HCT116 (cell line): ENCODE data around the gene TNC. TPM values are rescaled to one million over a fixed set of nuclear protein-coding genes. Genes with fewer than 3 reads are reported as not detected.

Source experiments
- ATAC-seq: fragments of 200-7000 bp; cut with Tn5 transposase; 2 replicates; pipeline ENCODE4 v1.9.1; 2020; ENCODE audit warnings: mild to moderate bottlenecking, moderate library complexity
- BruUV-seq: library from RNA; stranded (reverse); fragments of 400-500 nt; replicated peaks from 2 replicates; lab custom pipeline; 2021; lab: Mats Ljungman, UMichigan
- CTCF ChIA-PET: fragments of 300-600 bp; sonication (Branson Sonifier 250); formaldehyde crosslinking; loops from one replicate; lab custom pipeline; 2021; ENCODE audit warnings: antibody characterized with exemption; lab: Charles Lee
- POLR2A ChIA-PET: fragments of 300-600, 350-600 bp; sonication (Branson Sonifier 250); formaldehyde crosslinking; loops from one replicate; lab custom pipeline; 2021; ENCODE audit warnings: antibody characterized with exemption; lab: Charles Lee
- RAD21 ChIA-PET, 2 experiments: fragments of 300-600 bp; sonication (Branson Sonifier 250); formaldehyde crosslinking; loops; one replicate each; lab custom pipeline; 2023; ENCODE audit warnings: low total read pairs in 2 of 2; ENCODE audit not compliant: uncharacterized antibody in 2 of 2, unreplicated experiment in 2 of 2, low non-redundant PET in 1 of 2; lab: Charles Lee
- DNase-seq: peaks from one replicate; pipeline ENCODE4 v3.0.0-alpha.2; 2010; ENCODE audit warnings: low read depth, low spot score
- H2AFZ ChIP-seq: fragments of 200-600 bp; shearing (Covaris generic), sonication (generic); 2 replicates; pipeline ENCODE4 v1.6.1; 2017; ENCODE audit warnings: low read depth, mixed run types, mixed read lengths, antibody characterized with exemption, low read length; ENCODE audit not compliant: poor library complexity, severe bottlenecking
- H3K27ac ChIP-seq: 2 replicates; pipeline ENCODE4 v1.5.1; 2012; ENCODE audit warnings: low read depth, low read length
- H3K27me3 ChIP-seq: fragments of 200-600 bp; sonication (generic); 2 replicates; pipeline ENCODE4 v1.6.1; 2016; ENCODE audit warnings: mixed run types, low read length, mixed read lengths; ENCODE audit not compliant: insufficient read depth
- H3K36me3 ChIP-seq, 2 experiments: fragments of 200-500 bp in 1 of 2; fragments of 200-600 bp in 1 of 2; sonication (Bioruptor generic) in 1 of 2; sonication (generic) in 1 of 2; 2 replicates each; pipeline versions ENCODE4 v1.5.1 to v1.6.1; 2014 to 2016; ENCODE audit warnings: low read length in 2 of 2, inconsistent platforms in 1 of 2, mixed read lengths in 1 of 2, mixed run types in 1 of 2; ENCODE audit not compliant: insufficient read depth in 2 of 2, control insufficient read depth in 1 of 2
- H3K4me1 ChIP-seq, 2 experiments: fragments of 200-600 bp in 1 of 2; sonication (generic) in 1 of 2; 2 replicates each; pipeline versions ENCODE4 v1.5.1 to v1.6.1; 2012 to 2017; ENCODE audit warnings: low read length in 2 of 2, inconsistent platforms in 1 of 2, mild to moderate bottlenecking in 1 of 2, mixed read lengths in 1 of 2, mixed run types in 1 of 2, moderate library complexity in 1 of 2; ENCODE audit not compliant: insufficient read depth in 2 of 2, control insufficient read depth in 1 of 2
- H3K4me2 ChIP-seq: fragments of 200-600 bp; sonication (generic); 2 replicates; pipeline ENCODE4 v1.6.1; 2017; ENCODE audit warnings: mixed run types, low read length, mixed read lengths
- H3K4me3 ChIP-seq, 2 experiments: fragments of 200-600 bp in 1 of 2; sonication (generic) in 1 of 2; replicated peaks in 1 of 2; 2 replicates each; pipeline ENCODE4 v1.5.1; 2011 to 2016; ENCODE audit warnings: low read length in 2 of 2, control low read depth in 1 of 2, low read depth in 1 of 2, mild to moderate bottlenecking in 1 of 2, mixed read lengths in 1 of 2, mixed run types in 1 of 2
- H3K79me2 ChIP-seq: fragments of 200-600 bp; sonication (generic); 2 replicates; pipeline ENCODE4 v1.6.1; 2017; ENCODE audit warnings: mild to moderate bottlenecking, mixed run types, low read length, moderate library complexity, mixed read lengths; ENCODE audit not compliant: insufficient read depth
- H3K9ac ChIP-seq: fragments of 200-600 bp; sonication (generic); 2 replicates; pipeline ENCODE4 v1.6.1; 2016; ENCODE audit warnings: low read length, mixed read lengths
- H3K9me2 ChIP-seq: fragments of 200-600 bp; sonication (generic), shearing (Covaris generic); 2 replicates; pipeline ENCODE4 v1.6.1; 2017; ENCODE audit warnings: mixed run types, mild to moderate bottlenecking, moderate library complexity; ENCODE audit not compliant: insufficient read depth
- H3K9me3 ChIP-seq, 2 experiments: fragments of 200-500 bp in 1 of 2; fragments of 200-600 bp in 1 of 2; sonication (Bioruptor generic) in 1 of 2; sonication (generic) in 1 of 2; 2 replicates each; pipeline ENCODE4 v1.6.1; 2014 to 2017; ENCODE audit warnings: low read length in 2 of 2, mixed read lengths in 2 of 2, inconsistent platforms in 1 of 2, low read depth in 1 of 2, mild to moderate bottlenecking in 1 of 2, mixed run types in 1 of 2, moderate library complexity in 1 of 2; ENCODE audit not compliant: control insufficient read depth in 1 of 2, insufficient read depth in 1 of 2
- H4K20me1 ChIP-seq: fragments of 200-600 bp; sonication (generic), shearing (Covaris generic); 2 replicates; pipeline ENCODE4 v1.6.1; 2017; ENCODE audit warnings: mixed run types, mild to moderate bottlenecking, moderate library complexity; ENCODE audit not compliant: insufficient read depth
- CBX3 ChIP-seq: IDR thresholded peaks from 2 replicates; pipeline ENCODE4 v1.6.1; 2012; ENCODE audit warnings: low read depth
- CEBPB ChIP-seq: IDR thresholded peaks from 2 replicates; pipeline ENCODE4 v1.6.1; 2012; ENCODE audit warnings: low read depth
- ELF1 ChIP-seq: IDR thresholded peaks from 2 replicates; pipeline ENCODE4 v1.6.1; 2012; ENCODE audit warnings: low read depth, borderline replicate concordance
- FOSL1 ChIP-seq: IDR thresholded peaks from 2 replicates; pipeline ENCODE4 v1.6.1; 2012; ENCODE audit warnings: low read depth
- RAD21 ChIP-seq: IDR thresholded peaks from 2 replicates; pipeline ENCODE4 v1.6.1; 2012; ENCODE audit warnings: low read depth, mild to moderate bottlenecking
- SRF ChIP-seq: IDR thresholded peaks from 2 replicates; pipeline ENCODE4 v1.6.1; 2012; ENCODE audit warnings: low read depth
- YY1 ChIP-seq: IDR thresholded peaks from 2 replicates; pipeline ENCODE4 v1.6.1; 2011; ENCODE audit warnings: low read length, low read depth, moderate library complexity, mild to moderate bottlenecking; ENCODE audit not compliant: insufficient replicate concordance; ENCODE audit errors: extremely low read depth
- ZFX ChIP-seq: fragments of 450-650 bp; IDR thresholded peaks from 2 replicates; pipeline ENCODE4 v1.6.1; 2017
- ZNF274 ChIP-seq: fragments of 200-500 bp; sonication (Bioruptor generic); IDR thresholded peaks from 2 replicates; pipeline ENCODE4 v1.6.1; 2014; ENCODE audit warnings: mild to moderate bottlenecking, low read depth, low read length, inconsistent platforms
- intact Hi-C: fragments of 100-400 bp; cut with micrococcal nuclease; formaldehyde crosslinking; loops from 2 replicates; pipeline ENCODE4 v1.10.0; 2022
- total RNA-seq: library from RNA; stranded (reverse); gene quantifications from one replicate; pipeline ENCODE4 v1.2.1, GENCODE V29; 2021; ENCODE audit not compliant: unreplicated experiment
- TF ChIP-seq, protein P1 (sequence below): IDR thresholded peaks from 2 replicates; pipeline ENCODE4 v1.6.1; 2012; ENCODE audit warnings: low read depth
- TF ChIP-seq, protein P2 (sequence below), 3 experiments: fragments of 200-600 bp in 1 of 3; sonication (generic) in 1 of 3; IDR thresholded peaks in 2 of 3; conservative IDR thresholded peaks in 1 of 3; 2 replicates each; pipeline ENCODE4 v1.5.1; 2012 to 2017; ENCODE audit warnings: low read depth in 2 of 3, low read length in 2 of 3, antibody characterized with exemption in 1 of 3, borderline replicate concordance in 1 of 3, control low read depth in 1 of 3, mild to moderate bottlenecking in 1 of 3, mixed read lengths in 1 of 3, mixed run types in 1 of 3, moderate library complexity in 1 of 3; ENCODE audit not compliant: insufficient read depth in 1 of 3
- TF ChIP-seq, protein P3 (sequence below): IDR thresholded peaks from 2 replicates; pipeline ENCODE4 v1.6.1; 2011; ENCODE audit warnings: mild to moderate bottlenecking, low read length, moderate library complexity; ENCODE audit not compliant: insufficient replicate concordance; ENCODE audit errors: extremely low read depth
- TF ChIP-seq, protein P4 (sequence below): IDR thresholded peaks from 2 replicates; pipeline ENCODE4 v1.6.1; 2012

TNC gene
- total RNA-seq, 1 experiment from 2014 or later, result 0.49 TPM

DNA sequence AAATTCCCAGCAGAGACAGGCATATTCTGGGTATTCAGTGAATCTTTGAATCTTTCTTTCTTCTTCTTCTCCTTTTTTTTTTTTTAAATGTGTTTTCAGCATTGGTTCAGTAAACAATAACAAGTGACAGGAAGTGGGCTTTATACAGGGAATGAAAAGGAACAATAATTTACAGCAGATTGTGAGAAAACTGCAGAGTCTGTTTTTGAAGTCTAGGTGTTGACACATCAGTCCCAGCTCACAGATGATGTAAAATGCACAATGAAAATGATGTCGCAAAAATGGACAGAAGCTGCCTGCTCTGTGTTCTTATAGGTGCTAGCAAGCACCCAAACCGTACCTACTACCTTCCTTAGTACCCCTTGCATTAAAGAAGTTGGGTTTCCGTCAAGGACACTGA is 38.8 kb downstream of the TNC start:
- H3K9me3 ChIP-seq, result no peaks in the 10 kb centered on the region
- no peaks in the 10 kb centered on the region for H3K79me2 ChIP-seq
- H3K9me2 ChIP-seq, result no peaks in the 10 kb centered on the region
- no peak overlapping the region for H2AFZ ChIP-seq
- no peaks in the 10 kb centered on the region for H3K36me3 ChIP-seq
- H3K27ac ChIP-seq, result no peak overlapping the region
- H3K4me1 ChIP-seq, result no peaks in the 10 kb centered on the region
- intact Hi-C loops, result no loop called here
- ATAC-seq (no peak), DNase-seq (no peak)
- no peak overlapping the region for H3K4me3 ChIP-seq
- POLR2A ChIA-PET, result no interaction called here
- no peak overlapping the region for H3K9ac ChIP-seq
- no peak overlapping the region for H3K4me2 ChIP-seq
- CTCF ChIA-PET, result no interaction called here
- RAD21 ChIA-PET, result no interaction called here
- H4K20me1 ChIP-seq, result no peaks in the 10 kb centered on the region
- peaks cover 8% of the 10 kb centered on the region; the same call in 1 of the 2 replicates for H3K27me3 ChIP-seq
- no TSS peak for BruUV-seq
- no peak for TF ChIP-seq CBX3
- TF ChIP-seq, protein P1, sequence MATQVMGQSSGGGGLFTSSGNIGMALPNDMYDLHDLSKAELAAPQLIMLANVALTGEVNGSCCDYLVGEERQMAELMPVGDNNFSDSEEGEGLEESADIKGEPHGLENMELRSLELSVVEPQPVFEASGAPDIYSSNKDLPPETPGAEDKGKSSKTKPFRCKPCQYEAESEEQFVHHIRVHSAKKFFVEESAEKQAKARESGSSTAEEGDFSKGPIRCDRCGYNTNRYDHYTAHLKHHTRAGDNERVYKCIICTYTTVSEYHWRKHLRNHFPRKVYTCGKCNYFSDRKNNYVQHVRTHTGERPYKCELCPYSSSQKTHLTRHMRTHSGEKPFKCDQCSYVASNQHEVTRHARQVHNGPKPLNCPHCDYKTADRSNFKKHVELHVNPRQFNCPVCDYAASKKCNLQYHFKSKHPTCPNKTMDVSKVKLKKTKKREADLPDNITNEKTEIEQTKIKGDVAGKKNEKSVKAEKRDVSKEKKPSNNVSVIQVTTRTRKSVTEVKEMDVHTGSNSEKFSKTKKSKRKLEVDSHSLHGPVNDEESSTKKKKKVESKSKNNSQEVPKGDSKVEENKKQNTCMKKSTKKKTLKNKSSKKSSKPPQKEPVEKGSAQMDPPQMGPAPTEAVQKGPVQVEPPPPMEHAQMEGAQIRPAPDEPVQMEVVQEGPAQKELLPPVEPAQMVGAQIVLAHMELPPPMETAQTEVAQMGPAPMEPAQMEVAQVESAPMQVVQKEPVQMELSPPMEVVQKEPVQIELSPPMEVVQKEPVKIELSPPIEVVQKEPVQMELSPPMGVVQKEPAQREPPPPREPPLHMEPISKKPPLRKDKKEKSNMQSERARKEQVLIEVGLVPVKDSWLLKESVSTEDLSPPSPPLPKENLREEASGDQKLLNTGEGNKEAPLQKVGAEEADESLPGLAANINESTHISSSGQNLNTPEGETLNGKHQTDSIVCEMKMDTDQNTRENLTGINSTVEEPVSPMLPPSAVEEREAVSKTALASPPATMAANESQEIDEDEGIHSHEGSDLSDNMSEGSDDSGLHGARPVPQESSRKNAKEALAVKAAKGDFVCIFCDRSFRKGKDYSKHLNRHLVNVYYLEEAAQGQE, result no peak
- TF ChIP-seq, protein P2, sequence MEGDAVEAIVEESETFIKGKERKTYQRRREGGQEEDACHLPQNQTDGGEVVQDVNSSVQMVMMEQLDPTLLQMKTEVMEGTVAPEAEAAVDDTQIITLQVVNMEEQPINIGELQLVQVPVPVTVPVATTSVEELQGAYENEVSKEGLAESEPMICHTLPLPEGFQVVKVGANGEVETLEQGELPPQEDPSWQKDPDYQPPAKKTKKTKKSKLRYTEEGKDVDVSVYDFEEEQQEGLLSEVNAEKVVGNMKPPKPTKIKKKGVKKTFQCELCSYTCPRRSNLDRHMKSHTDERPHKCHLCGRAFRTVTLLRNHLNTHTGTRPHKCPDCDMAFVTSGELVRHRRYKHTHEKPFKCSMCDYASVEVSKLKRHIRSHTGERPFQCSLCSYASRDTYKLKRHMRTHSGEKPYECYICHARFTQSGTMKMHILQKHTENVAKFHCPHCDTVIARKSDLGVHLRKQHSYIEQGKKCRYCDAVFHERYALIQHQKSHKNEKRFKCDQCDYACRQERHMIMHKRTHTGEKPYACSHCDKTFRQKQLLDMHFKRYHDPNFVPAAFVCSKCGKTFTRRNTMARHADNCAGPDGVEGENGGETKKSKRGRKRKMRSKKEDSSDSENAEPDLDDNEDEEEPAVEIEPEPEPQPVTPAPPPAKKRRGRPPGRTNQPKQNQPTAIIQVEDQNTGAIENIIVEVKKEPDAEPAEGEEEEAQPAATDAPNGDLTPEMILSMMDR (IDR thresholded peaks at IDR 0.05 in 2 of 3, conservative IDR thresholded peaks at IDR 0.05 in 1 of 3; ENCODE audit: borderline replicate concordance in 1 of 3, insufficient read depth in 1 of 3, low read depth in 2 of 3, low read length in 2 of 3), result no peak
- no peak for TF ChIP-seq ZNF274
- TF ChIP-seq ELF1, result no peak
- TF ChIP-seq CEBPB, result no peak
- TF ChIP-seq, protein P3, sequence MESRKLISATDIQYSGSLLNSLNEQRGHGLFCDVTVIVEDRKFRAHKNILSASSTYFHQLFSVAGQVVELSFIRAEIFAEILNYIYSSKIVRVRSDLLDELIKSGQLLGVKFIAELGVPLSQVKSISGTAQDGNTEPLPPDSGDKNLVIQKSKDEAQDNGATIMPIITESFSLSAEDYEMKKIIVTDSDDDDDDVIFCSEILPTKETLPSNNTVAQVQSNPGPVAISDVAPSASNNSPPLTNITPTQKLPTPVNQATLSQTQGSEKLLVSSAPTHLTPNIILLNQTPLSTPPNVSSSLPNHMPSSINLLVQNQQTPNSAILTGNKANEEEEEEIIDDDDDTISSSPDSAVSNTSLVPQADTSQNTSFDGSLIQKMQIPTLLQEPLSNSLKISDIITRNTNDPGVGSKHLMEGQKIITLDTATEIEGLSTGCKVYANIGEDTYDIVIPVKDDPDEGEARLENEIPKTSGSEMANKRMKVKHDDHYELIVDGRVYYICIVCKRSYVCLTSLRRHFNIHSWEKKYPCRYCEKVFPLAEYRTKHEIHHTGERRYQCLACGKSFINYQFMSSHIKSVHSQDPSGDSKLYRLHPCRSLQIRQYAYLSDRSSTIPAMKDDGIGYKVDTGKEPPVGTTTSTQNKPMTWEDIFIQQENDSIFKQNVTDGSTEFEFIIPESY, result no peak
- TF ChIP-seq ZFX, result no peak
- TF ChIP-seq RAD21, result no peak
- no peak for TF ChIP-seq YY1
- no peak for TF ChIP-seq SRF
- TF ChIP-seq, protein P4, sequence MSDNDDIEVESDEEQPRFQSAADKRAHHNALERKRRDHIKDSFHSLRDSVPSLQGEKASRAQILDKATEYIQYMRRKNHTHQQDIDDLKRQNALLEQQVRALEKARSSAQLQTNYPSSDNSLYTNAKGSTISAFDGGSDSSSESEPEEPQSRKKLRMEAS, result no peak
- TF ChIP-seq FOSL1, result no peak
